GM18505 (cell line): Measurements from ENCODE around the gene UBR1.

ENCODE experiments used
- ATAC-seq: cut with Tn5 transposase; IDR thresholded peaks from one replicate; pipeline ENCODE4 v1.9.1; 2021; ENCODE audit not compliant: unreplicated experiment
- POLR2A ChIP-seq: IDR thresholded peaks from 4 replicates; pipeline ENCODE4 v1.6.1; 2011; ENCODE audit warnings: borderline replicate concordance; ENCODE audit not compliant: insufficient read depth, insufficient read length; ENCODE audit errors: extremely low read depth

UBR1 gene

DNA sequence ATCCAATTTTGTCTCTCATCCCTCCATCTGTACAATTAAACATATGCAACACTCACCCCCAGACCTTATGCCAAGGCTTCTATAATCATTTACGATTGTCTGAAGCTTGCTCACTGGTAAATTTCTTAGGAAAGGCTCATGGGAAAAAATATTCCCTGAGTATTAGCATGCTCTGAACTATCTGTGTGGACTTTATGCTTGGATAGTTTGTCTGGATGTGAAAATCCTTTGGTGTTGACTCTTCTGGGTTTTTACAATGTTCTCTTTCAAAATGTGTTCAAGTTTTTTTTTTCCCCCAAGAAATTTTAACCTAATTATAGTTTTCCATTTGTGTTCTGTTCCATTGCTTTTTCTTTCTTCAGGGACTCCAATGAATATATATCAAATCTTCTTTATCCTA is 165.3 kb downstream of the UBR1 start:
- no peak for TF ChIP-seq POLR2A
- ATAC-seq = no peak

DNA sequence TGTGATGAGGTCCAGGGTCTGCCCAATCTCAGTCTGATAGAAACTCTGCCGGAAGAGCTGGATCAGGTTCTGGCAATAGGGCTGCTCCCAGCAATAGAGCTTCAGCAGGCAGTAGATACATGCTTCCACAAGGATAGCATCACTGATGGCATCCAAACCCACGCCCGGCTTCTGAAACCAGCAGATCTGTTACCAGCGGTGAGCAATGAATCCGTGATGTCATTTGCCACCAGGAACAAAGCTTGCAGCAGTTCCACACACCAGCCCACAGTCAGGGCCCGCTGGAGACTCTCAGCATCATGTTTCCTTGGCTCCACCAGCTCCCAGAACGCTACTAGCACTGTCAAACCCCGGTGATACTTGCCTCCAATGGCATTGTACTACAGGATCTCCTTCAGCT is 166.0 kb downstream of the UBR1 start:
- no peak for ATAC-seq
- no peak for TF ChIP-seq POLR2A

DNA sequence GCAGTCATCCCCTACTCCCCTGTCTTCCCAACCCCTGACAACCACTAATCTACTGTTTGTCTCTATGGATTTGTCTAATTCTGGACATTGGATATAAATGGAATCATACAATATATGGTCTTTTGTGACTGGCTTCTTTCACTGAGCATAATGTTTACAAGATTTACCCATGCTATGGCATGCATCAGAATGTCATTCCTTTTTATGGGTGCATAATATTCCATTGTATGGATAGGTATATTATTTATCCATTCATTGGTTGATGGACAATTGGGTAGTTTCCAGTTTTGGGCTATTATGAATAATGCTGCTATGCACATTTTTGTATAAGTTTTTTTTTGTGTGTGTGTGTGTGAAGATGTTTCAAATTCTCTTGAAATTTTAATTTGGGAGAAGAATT is 168.7 kb downstream of the UBR1 start:
- no peak for TF ChIP-seq POLR2A
- no peak for ATAC-seq

DNA sequence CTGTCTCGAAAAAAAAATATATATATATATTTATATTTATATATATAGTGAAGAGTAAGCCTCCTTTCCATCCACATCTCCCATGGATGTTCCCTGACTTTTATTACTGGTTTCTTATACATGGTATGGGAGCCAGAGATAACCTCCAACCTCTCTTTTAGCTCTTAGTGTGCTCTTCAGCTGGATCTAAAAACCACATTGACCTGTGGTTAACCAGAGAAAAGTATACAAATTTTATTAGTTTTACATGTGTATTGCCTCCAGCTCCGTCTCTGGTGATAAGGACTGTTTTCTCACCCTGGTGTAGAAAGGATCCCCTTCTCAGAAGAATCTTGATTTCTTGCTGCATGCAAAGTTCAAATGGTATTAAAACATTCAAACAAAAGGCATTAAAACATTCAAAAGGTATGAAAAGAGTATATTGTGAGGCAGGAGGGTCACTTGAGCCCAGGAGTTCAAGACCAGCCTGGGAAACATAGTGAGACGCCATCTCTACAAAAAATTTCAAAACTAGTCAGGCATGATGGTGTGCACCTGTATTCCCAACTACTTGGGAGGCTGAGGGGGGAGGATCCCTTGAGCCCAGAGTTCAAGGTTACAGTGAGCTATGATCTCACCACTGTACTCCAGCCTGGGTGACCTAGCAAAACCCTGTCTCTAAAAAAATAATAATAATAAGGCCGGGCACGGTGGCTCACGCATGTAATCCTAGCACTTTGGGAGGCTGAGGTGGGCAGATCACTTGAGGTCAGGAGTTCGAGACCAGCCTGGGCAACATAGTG is 171.8 kb downstream of the UBR1 start:
- no peak for ATAC-seq
- no peak for TF ChIP-seq POLR2A

DNA sequence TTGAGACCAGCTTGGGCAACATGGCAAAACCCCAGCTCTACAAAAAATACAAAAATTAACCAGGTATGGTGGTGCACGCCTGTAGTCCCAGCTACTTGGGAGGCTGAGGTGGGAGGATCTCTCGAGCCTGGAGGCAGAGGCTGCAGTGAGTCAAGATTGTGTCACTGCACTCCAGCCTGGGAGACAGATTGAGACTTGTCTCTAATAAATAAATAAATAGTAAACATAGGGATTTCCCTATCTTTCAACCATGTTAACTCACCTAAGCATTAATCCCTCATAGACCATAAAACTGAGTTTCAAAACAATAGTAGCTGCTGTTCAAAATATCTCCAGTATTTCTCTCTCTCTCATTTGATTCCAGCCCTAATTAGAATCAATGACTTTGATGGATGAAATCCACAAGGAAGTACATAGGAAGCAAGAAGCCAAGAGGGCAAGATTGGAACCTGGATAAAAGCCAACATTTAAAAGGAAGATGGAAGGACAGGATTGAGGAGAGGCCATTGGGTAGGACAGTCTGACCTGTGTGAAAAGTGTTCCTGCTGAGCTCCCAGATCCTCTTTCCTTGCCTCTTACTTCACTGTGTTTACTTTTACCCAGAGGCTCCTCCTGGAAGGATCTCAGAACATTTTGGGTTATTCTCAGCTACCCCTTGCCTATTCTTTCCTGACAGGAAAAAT is 172.9 kb downstream of the UBR1 start:
- no peak for ATAC-seq
- TF ChIP-seq POLR2A = no peak

DNA sequence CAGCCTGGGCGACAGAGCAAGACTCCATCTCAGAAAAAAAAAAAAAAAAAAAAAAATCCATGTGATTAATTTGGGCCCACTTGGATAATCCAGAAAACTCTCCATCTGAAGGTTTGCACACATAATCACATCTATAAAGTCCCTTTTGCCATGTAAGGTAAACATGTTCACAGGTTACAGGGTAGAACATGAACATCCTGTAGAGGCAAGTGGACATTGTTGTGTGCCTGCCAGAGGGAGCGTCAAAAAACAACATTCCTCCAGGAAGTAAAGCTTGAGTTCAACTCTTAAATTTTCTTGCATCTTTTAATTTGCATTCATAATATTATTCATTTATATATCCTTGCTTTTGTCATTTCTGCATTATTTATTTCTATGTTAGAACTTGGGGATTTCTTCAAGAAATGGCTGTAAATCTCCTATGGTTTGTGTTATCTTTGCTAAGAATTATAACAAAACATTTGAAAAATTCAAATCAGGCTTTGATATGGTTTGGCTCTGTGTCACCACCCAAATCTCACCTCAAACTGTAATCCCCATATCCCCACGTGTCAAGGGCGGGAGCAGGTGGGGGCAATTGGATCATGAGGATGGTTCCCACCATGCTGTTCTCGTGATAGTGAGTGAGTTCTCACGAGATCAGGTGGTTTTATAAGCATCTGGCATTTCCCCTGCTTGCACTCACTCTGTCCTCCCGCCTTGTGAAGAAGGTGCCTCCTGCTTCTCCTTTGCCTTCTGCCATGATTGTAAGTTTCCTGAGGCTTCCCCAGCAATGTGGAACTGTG is 173.9 kb downstream of the UBR1 start:
- no peak for ATAC-seq
- TF ChIP-seq POLR2A = no peak

DNA sequence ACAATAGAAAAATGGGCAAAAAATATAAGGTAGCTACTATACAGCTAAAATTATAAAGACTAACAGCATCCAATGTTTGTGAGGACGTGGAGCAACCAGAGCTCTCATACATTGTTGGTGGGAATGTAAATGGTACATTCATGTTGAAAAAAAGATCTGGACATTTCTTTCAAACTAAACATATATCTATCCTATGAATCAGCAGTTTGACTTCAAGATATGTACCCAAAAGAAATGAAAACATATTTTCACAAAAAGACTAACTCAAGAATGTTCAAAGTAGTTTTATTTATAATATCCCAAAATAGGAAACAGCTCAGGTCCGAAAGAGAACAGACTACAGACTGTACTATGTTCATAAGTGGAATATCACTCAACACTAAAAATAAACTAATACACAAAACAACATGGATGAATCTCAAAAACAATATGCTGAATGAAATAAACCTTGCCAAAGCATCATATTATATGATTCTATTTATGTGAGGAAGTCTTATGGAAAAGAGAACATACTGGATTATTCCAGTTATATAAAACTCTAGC is 176.5 kb downstream of the UBR1 start:
- no peak for ATAC-seq
- TF ChIP-seq POLR2A = no peak

DNA sequence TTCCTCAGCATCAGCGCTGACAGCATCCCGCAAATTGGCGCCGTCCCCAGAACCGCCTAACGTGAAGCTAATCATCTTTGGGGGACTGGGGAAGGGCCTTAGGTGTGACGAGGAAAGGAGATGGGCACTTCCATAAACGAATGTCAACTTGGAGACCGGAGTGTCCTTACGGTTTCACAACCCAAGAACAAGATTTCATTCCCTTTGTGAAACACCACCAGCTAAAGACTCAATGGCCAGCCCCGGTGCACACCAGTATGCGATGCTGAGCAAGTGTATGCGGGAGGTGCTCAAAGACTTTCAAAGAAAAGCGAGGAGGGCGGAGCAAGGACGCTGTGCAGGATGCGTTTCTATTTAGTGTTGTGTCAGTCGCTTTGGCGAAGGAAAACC is 184.5 kb downstream of the UBR1 start:
- no peak for TF ChIP-seq POLR2A
- peak; percentile 3 for ATAC-seq

DNA sequence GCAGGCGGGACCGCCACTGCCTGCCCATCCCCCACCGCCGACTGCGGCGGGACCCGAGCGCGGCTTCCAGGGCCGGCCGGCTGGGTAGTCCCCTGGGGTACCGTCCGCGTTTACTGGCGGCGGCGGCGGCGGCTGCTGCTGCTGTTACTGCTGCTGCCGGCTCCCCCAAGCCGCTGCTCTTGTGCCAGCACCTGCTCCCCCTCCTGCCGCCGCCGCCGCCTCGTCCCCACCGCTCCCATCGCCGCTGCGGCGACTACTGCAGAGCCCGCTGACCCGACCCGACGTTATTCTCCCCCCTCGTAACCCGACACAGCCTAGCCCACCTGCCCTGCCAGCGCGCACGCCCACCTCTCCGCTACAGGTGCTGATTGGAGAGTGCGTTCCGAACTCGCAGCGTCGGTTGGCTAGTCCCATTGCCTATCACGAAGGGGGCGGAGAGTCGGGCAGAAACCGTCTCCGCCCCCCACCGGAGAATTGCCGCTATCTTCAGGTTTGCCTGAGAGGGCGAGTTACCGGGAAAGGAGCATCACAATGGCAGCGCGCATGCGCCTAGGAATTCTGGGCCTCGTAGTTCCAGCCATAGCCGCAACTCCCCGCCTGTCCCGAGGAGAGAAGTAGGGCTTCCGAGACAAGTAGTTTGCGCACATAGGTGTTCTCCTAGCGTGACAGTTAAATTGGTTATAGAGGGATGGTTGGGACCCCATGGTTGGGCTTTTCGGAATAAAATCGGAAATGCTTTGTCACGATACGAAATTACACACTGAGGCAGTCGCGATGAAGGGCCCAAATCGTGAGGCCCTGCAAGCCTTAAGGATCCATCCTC is 185.1 kb downstream of the UBR1 start, which contains the start of gene TTBK2:
Gene TTBK2 (minus strand): TSS at position 260 of the 823 bp plus-strand sequence. CDS start 42,161 bp downstream, outside the sequence.
- TF ChIP-seq POLR2A = peak; percentile 67
- peak; percentile 93 for ATAC-seq

DNA sequence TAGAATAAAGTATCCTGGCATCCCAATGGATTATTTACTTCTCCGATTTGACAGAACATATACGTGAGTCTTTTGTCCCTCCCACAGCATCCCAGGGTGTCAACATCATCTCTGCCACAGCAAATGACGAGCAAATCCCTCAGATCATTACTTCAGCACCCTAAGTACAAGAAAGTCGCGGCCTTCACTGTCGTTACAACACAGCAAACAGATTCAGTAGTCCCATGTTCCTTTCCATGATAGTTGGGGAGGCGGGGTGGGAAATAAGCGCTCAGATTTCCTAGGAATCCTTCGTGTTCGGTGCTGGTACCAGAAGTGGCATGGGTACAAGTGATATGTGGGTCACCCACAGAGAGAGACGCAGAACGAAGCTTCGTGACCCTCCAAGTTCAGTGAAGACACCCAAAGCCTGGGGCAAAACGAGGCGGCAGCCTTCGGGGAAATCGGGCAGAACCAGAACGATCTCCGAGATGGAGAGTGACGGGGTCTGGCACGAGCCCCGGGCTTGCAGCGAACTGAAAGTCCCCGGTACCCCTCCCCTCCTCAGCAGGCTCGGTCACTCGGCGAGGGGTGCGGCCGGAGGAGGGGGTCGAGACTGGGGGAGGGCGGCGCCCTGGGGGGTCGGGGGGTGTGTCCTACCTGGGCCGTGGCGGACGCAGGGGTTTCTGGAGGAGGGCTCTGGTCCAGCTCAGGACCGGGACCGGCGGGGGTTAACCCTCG is 185.9 kb downstream of the UBR1 start:
- no peak for TF ChIP-seq POLR2A
- ATAC-seq = no peak

DNA sequence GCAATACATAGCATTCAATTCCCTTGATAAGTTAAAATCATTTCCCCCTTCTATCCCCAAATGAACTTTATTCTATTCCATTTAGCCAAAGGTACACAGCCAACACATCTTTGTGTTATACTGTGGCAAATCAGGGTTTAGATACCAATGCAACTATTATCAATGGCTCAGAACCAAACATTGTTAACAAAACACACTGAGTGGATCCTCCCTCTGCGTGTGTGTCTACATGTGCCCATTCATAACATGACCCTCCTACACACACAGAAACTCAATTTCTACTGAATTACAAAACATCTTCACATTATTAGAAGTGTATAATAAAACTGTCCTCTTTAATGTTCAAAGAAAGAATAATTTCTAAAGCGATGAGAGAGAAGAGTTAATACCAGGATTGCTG is 186.5 kb downstream of the UBR1 start:
- no peak for TF ChIP-seq POLR2A
- ATAC-seq = no peak

DNA sequence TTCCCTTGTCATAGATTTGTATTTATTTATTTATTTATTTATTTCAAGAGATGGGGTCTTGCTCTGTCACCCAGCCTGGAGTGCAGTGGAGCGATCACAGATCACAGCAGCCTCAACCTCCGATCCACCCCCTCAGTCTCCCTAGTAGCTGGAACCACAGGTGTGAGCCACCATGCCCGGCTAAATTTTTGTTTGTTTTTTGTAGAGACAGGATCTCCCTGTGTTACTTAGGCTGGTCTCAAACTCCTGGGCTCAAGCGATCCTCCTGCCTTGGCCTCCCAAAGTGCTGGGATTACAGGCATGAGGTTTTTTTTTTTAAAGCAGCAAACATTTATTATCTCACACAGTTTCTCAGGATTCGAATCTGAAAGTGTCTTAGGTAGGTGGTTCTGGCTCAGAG is 187.8 kb downstream of the UBR1 start:
- ATAC-seq = no peak
- no peak for TF ChIP-seq POLR2A
